ENCODE measurements around the gene ZNF207.
"Not testable (repeated sequence)": the region's sequence is repeated elsewhere in the genome, so short reads cannot be mapped to it uniquely, and the experiment has no call there.

Gene ZNF207

GRCh38 chr17:32349854-32350665 lies at the start of gene ZNF207:
Gene ZNF207 (plus strand): TSS chr17:32350157. CDS start chr17:32350286, 129 bp downstream.
- peaks cover 7 to 20% of the 10 kb centered on the region in 2 donors for H3K36me3 ChIP-seq (ENCODE audit: control insufficient read depth in 1 of 2, insufficient read depth in 2 of 2, low read length in 2 of 2)
- peak within 1 kb of the TSS; percentile 100 for H3K27ac ChIP-seq (ENCODE audit: low read length)
- H3K9me3 ChIP-seq (ENCODE audit: control insufficient read depth in 1 of 2, low read length in 2 of 2): no peaks in the 10 kb centered on the region
- no peaks in the 10 kb centered on the region for H3K27me3 ChIP-seq (ENCODE audit: low read depth, low read length)
- H3K4me3 ChIP-seq (ENCODE audit: low read depth in 1 of 2, low read length in 2 of 2): peak within 1 kb of the TSS; percentile 79 to 97
- H3K4me1 ChIP-seq (ENCODE audit: control insufficient read depth in 1 of 2, insufficient read depth in 2 of 2, low read length in 2 of 2): peaks cover 0 to 41% of the 10 kb centered on the region in 2 donors

DNA sequence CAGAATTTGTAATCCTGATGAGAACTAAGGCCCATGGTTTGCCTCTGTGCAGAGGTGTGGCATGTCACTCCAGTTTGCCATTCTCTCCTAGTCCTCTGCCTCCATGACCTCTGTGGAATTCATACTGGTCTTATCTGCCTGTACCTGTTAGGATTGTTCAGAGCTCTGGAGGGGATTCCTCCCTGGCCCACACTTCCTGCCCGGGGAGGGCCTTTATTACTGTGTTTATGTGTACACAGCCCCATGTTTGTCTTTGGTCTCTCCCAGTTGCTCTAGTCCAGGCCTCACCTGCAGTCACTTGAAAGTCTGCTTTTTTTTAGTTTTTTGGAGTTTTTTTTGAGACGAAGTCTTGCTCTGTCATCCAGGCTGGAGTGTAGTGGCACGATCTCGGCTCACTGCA lies 47.9 kb upstream of the ZNF207 start:
- H3K4me3 ChIP-seq (ENCODE audit: low read depth in 1 of 2, low read length in 2 of 2): no peak overlapping the region
- H3K27me3 ChIP-seq (ENCODE audit: low read depth, low read length): no peaks in the 10 kb centered on the region
- no peaks in the 10 kb centered on the region for H3K4me1 ChIP-seq (ENCODE audit: control insufficient read depth in 1 of 2, insufficient read depth in 2 of 2, low read length in 2 of 2)
- H3K36me3 ChIP-seq (ENCODE audit: control insufficient read depth in 1 of 2, insufficient read depth in 2 of 2, low read length in 2 of 2): no peaks in the 10 kb centered on the region
- H3K27ac ChIP-seq (ENCODE audit: low read length): no peak overlapping the region
- H3K9me3 ChIP-seq (ENCODE audit: control insufficient read depth in 1 of 2, low read length in 2 of 2): no peaks in the 10 kb centered on the region

DNA sequence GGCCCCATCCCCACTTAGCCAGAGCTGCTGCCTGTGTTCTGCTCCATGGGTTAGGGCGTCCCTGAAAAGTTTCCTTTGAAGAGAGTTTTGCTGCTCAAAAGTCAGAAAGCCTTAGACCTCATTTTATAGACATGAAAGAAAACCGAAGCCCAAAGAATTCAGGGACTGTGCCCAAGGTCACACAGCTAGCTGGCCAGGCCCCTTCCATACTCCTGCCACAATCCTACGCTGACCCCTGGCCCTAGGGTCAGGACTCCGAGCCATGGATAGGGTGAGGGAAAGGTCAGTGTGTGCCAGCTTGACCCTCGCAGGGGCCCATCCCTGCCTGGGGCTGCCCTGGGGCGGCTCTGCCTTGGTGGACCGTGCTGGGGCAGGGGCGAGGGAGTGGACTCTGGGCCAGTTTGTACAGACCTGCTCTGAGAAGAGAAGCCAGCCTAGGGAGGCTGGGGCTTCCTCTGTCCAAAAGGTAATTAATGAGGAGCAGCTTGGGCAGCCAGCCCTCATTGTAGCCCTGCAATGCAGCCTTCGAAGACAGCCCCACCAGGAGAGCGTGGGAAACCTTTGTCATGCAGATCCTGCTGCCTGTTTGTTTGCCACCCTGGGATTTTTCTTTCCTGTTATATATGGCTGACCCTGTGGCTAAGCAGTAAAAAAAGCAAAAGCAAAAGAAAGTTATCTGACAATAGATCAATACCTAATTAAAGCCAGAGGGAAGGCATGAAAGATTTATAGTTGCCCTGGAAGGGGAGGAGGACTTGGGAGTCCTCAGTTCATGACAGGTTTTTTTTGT lies 46.9 kb upstream of the ZNF207 start:
- H3K4me1 ChIP-seq (ENCODE audit: control insufficient read depth in 1 of 2, insufficient read depth in 2 of 2, low read length in 2 of 2): no peaks in the 10 kb centered on the region
- H3K27ac ChIP-seq (ENCODE audit: low read length): no peak overlapping the region
- no peak overlapping the region for H3K4me3 ChIP-seq (ENCODE audit: low read depth in 1 of 2, low read length in 2 of 2)
- no peaks in the 10 kb centered on the region for H3K9me3 ChIP-seq (ENCODE audit: control insufficient read depth in 1 of 2, low read length in 2 of 2)
- H3K27me3 ChIP-seq (ENCODE audit: low read depth, low read length): no peaks in the 10 kb centered on the region
- no peaks in the 10 kb centered on the region for H3K36me3 ChIP-seq (ENCODE audit: control insufficient read depth in 1 of 2, insufficient read depth in 2 of 2, low read length in 2 of 2)

- H3K27me3 ChIP-seq (ENCODE audit: low read depth, low read length): no peaks in the 10 kb centered on the region
- no peaks in the 10 kb centered on the region for H3K4me1 ChIP-seq (ENCODE audit: control insufficient read depth in 1 of 2, insufficient read depth in 2 of 2, low read length in 2 of 2)
- no peak overlapping the region for H3K27ac ChIP-seq (ENCODE audit: low read length)
- no peaks in the 10 kb centered on the region for H3K9me3 ChIP-seq (ENCODE audit: control insufficient read depth in 1 of 2, low read length in 2 of 2)
- no peak overlapping the region for H3K4me3 ChIP-seq (ENCODE audit: low read depth in 1 of 2, low read length in 2 of 2)
- no peaks in the 10 kb centered on the region for H3K36me3 ChIP-seq (ENCODE audit: control insufficient read depth in 1 of 2, insufficient read depth in 2 of 2, low read length in 2 of 2)
Measured at GRCh38 chr17:32303781-32304288, 46.1 kb upstream of the ZNF207 start.

GRCh38 chr17:32305049-32305448 lies 44.9 kb upstream of the ZNF207 start:
- no peaks in the 10 kb centered on the region for H3K27me3 ChIP-seq (ENCODE audit: low read depth, low read length)
- H3K4me1 ChIP-seq (ENCODE audit: control insufficient read depth in 1 of 2, insufficient read depth in 2 of 2, low read length in 2 of 2): no peaks in the 10 kb centered on the region
- no peaks in the 10 kb centered on the region for H3K9me3 ChIP-seq (ENCODE audit: control insufficient read depth in 1 of 2, low read length in 2 of 2)

GRCh38 chr17:32307658-32308057 lies 42.3 kb upstream of the ZNF207 start:
- H3K4me3 ChIP-seq (ENCODE audit: low read depth in 1 of 2, low read length in 2 of 2): no peak overlapping the region
- no peaks in the 10 kb centered on the region for H3K4me1 ChIP-seq (ENCODE audit: control insufficient read depth in 1 of 2, insufficient read depth in 2 of 2, low read length in 2 of 2)
- no peak overlapping the region for H3K27ac ChIP-seq (ENCODE audit: low read length)
- no peaks in the 10 kb centered on the region for H3K27me3 ChIP-seq (ENCODE audit: low read depth, low read length)
- no peaks in the 10 kb centered on the region for H3K9me3 ChIP-seq (ENCODE audit: control insufficient read depth in 1 of 2, low read length in 2 of 2)
- H3K36me3 ChIP-seq (ENCODE audit: control insufficient read depth in 1 of 2, insufficient read depth in 2 of 2, low read length in 2 of 2): no peaks in the 10 kb centered on the region

More at GRCh38 chr17:32305049-32305448, 44.9 kb upstream of the ZNF207 start:
- no peak overlapping the region for H3K4me3 ChIP-seq (ENCODE audit: low read depth in 1 of 2, low read length in 2 of 2)
- H3K36me3 ChIP-seq (ENCODE audit: control insufficient read depth in 1 of 2, insufficient read depth in 2 of 2, low read length in 2 of 2): no peaks in the 10 kb centered on the region
- H3K27ac ChIP-seq (ENCODE audit: low read length): no peak overlapping the region

DNA sequence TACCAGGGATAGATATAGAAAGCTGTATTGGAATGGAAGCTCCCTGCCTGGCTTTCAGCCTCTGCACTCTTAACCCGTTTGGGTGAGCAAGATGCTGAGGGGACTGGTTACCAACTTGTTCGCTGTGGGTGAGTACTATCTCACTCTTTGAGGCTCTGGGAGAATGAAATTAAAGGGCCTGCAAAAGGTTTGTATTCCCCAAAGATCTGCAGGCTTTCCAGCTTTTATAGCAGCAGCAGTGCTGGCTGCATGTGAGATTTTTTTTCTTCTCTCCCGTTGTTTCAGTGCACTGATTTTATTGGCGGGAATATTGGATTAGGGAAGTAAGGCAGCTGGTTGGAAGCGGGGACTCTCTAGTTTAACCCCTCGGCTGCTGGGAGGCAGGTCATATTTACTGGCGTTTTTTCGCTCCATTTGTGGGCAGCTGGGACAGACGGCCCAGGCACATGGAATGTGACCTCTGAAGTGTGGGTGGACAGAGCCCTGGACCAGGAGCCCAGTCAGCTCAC lies 38.9 kb upstream of the ZNF207 start:
- no peaks in the 10 kb centered on the region for H3K4me1 ChIP-seq (ENCODE audit: control insufficient read depth in 1 of 2, insufficient read depth in 2 of 2, low read length in 2 of 2)

GRCh38 chr17:32314636-32315035 lies 35.3 kb upstream of the ZNF207 start:
- Histone ChIP-seq H3K4me3 (ENCODE audit: low read depth in 1 of 2, low read length in 2 of 2) (no peak overlapping the region), H3K9me3 (ENCODE audit: control insufficient read depth in 1 of 2, low read length in 2 of 2) (no peaks in the 10 kb centered on the region), H3K27me3 (ENCODE audit: low read depth, low read length) (no peaks in the 10 kb centered on the region), H3K4me1 (ENCODE audit: control insufficient read depth in 1 of 2, insufficient read depth in 2 of 2, low read length in 2 of 2) (no peaks in the 10 kb centered on the region), H3K27ac (ENCODE audit: low read length) (no peak overlapping the region), H3K36me3 (ENCODE audit: control insufficient read depth in 1 of 2, insufficient read depth in 2 of 2, low read length in 2 of 2) (no peaks in the 10 kb centered on the region)

More for the DNA sequence above, 38.9 kb upstream of the ZNF207 start:
- Histone ChIP-seq H3K27me3 (ENCODE audit: low read depth, low read length) (no peaks in the 10 kb centered on the region), H3K27ac (ENCODE audit: low read length) (no peak overlapping the region), H3K36me3 (ENCODE audit: control insufficient read depth in 1 of 2, insufficient read depth in 2 of 2, low read length in 2 of 2) (no peaks in the 10 kb centered on the region), H3K4me3 (ENCODE audit: low read depth in 1 of 2, low read length in 2 of 2) (peak overlapping the region in 1 of 2 donors; percentile 27), H3K9me3 (ENCODE audit: control insufficient read depth in 1 of 2, low read length in 2 of 2) (no peaks in the 10 kb centered on the region)

DNA sequence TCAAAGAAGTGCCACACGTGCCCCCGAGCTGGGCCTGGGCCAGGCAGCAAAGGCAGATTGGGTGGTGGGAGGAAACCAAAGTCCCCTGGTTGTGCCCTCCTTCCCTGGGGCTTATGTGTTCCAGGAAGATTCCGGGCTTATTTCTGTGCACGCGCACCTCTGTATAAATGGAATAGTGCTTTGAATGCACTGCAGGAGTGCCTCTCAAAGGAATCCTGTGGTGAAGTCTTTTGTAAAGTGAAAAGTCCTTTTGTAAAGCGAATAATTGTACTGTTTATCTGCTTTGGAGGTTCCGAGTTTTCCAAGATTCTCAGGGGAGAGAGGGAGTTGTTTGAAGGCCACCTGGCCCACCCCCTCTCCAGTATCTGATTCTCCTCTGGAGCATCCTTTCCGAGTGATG lies 34.8 kb upstream of the ZNF207 start:
- Histone ChIP-seq H3K4me1 (ENCODE audit: control insufficient read depth in 1 of 2, insufficient read depth in 2 of 2, low read length in 2 of 2) (no peaks in the 10 kb centered on the region), H3K36me3 (ENCODE audit: control insufficient read depth in 1 of 2, insufficient read depth in 2 of 2, low read length in 2 of 2) (no peaks in the 10 kb centered on the region), H3K4me3 (ENCODE audit: low read depth in 1 of 2, low read length in 2 of 2) (no peak overlapping the region), H3K9me3 (ENCODE audit: control insufficient read depth in 1 of 2, low read length in 2 of 2) (no peaks in the 10 kb centered on the region), H3K27me3 (ENCODE audit: low read depth, low read length) (no peaks in the 10 kb centered on the region), H3K27ac (ENCODE audit: low read length) (no peak overlapping the region)

DNA sequence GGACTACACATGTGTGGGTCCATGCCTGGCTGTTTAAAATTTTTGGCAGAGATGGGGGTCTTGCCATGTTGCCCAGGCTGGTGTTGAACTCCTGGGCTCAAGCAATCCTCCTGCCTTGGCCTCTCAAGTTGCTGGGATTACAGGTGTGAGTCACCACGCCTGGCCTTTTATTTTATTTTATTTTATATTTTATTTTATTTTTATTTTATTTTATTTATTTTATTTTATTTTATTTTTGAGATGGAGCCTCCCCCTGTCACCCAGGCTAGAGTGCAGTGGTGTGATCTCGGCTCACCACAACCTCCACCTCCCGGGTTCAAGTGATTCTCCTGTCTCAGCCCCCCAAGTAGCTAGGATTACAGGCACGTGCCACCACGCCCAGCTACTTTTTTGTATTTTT lies 33.3 kb upstream of the ZNF207 start:
- H3K36me3 ChIP-seq (ENCODE audit: control insufficient read depth in 1 of 2, insufficient read depth in 2 of 2, low read length in 2 of 2); H3K27ac ChIP-seq (ENCODE audit: low read length); H3K27me3 ChIP-seq (ENCODE audit: low read depth, low read length); H3K9me3 ChIP-seq (ENCODE audit: control insufficient read depth in 1 of 2, low read length in 2 of 2); H3K4me3 ChIP-seq (ENCODE audit: low read depth in 1 of 2, low read length in 2 of 2); H3K4me1 ChIP-seq (ENCODE audit: control insufficient read depth in 1 of 2, insufficient read depth in 2 of 2, low read length in 2 of 2): not testable (repeated sequence)

DNA sequence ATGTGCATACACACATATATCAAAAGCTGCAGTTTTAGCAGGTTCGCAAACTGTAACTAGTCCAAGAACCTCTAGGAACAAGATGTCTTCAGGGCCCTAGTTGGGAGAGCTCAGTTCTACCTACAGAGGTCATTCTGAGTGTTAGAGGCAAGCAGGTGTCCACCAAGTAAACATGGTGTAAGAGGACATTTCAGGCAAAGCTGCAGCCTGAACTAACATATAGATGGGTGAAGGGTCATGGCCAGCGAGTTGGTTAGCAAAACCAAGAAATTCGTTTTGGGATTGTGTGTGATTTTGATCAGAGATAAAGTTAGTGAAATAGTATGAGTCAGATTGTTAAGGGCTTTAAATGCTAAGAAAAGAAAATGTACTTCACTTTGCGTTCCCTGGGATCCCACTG lies 32.6 kb upstream of the ZNF207 start:
- Histone ChIP-seq H3K4me3 (ENCODE audit: low read depth in 1 of 2, low read length in 2 of 2) (no peak overlapping the region), H3K36me3 (ENCODE audit: control insufficient read depth in 1 of 2, insufficient read depth in 2 of 2, low read length in 2 of 2) (no peaks in the 10 kb centered on the region), H3K4me1 (ENCODE audit: control insufficient read depth in 1 of 2, insufficient read depth in 2 of 2, low read length in 2 of 2) (no peaks in the 10 kb centered on the region), H3K27me3 (ENCODE audit: low read depth, low read length) (no peaks in the 10 kb centered on the region), H3K27ac (ENCODE audit: low read length) (no peak overlapping the region), H3K9me3 (ENCODE audit: control insufficient read depth in 1 of 2, low read length in 2 of 2) (no peaks in the 10 kb centered on the region)
